Left cardiac atrium (tissue), 4 donors: ENCODE data around the gene SIRT7. TPM values are rescaled to one million over a fixed set of nuclear protein-coding genes. Genes with fewer than 3 reads are reported as not detected.
"Not testable (repeated sequence)": the region's sequence is repeated elsewhere in the genome, so short reads cannot be mapped to it uniquely, and the experiment has no call there.

Experiments used
- ATAC-seq, 2 donors: fragments of 200-7000 bp; cut with Tn5 transposase; one replicate each; pipeline ENCODE4 v1.9.1; 2020; ENCODE audit warnings: mild to moderate bottlenecking in 2 of 2, moderate library complexity in 2 of 2
- DNase-seq: peaks from one replicate; pipeline ENCODE4 v3.0.0-alpha.2; 2020
- intact Hi-C, 2 donors: fragments of 100-400 bp; cut with DNase I; formaldehyde crosslinking; loops; one replicate each; pipeline versions ENCODE4 v1.14.1 to v1.15.1; 2022 to 2023
- total RNA-seq, 2 donors: library from RNA; stranded (reverse); fragmentation: NEBNext Ultra II Directional; extraction: Animal tissue kit (Norgen Biotek cat#: 25700); gene quantifications; one replicate each; pipeline ENCODE4 v1.2.1, GENCODE V29; 2021
- donor health status: DM: no; HTN: yes; CAD: no.
- donor health status: DM: no; HTN: yes; CAD: no; lungs with severe emphysema.
- donor health status: DM: yes; HTN: yes; CAD: no.
- donor health status: Dilated cardiomyopathy.

Gene SIRT7
- total RNA-seq, 2 donors from 2014 or later: 8.9 to 9.2 TPM

DNA sequence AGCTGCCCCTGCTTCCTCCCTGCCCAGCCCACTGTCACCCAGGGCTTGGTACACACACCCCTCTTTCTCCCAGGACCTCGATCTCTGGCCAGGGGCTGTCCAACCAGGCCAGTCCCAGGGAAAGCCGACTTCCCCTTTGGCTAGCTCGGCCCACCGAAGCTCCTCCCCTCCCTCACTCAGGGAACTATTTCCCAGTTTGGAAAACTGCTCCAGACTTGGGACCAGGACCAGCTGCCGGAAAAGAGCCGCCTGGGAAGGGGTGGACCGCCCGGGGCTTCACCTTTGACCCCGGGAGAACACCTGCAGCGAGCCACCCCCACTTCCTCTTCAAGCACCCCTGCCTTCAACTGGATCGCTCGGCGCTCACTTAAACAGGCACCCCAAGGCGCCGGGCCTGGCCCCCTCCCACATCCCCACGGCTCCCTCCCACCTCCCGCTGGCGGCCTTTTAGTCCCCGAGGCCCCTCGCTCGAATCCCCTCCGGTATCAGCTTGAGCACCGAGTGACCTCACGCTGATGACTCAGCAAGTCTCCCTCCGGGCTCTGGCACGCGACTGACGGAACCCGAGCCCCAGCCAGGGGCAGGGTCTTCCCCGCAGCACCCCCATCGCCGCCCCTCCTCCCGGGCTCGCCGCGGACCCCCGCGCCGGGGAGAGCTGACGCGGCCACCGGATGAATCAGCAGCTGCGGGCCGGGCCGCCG lies 8.6 kb upstream of the SIRT7 start:
- DNase-seq (peak; percentile 87), ATAC-seq (peak; percentile 51 to 58)
- intact Hi-C loops: no loop called here

DNA sequence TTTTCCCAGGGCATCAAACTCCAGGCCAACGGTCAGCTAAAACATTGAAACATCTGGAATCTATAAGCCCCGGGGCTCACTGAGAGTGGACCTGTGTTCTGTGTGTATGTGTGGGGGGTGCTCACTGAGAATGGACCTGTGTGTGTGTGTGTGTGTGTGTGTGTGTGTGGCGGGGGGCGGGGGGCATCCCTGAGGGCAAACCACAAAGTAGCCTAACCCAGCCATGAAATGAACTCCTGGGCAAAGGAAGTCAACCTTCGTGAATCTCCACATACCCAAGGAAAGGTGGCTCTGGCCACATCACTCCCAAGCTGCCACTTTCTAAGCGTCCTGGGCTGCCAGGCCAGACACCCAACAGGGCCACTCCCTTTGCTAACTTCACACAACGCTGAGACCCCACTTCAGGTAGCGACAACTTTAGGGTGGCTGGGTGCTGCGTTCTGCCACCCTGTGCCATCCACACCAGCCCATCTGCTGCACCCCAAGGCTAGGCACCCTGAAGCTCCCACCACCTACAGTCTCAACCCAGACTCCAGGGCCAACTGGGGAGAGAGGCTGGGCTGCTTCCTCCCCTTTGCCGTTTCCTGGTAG lies 8.0 kb upstream of the SIRT7 start:
- intact Hi-C loops: no loop called here
- no peak for ATAC-seq

DNA sequence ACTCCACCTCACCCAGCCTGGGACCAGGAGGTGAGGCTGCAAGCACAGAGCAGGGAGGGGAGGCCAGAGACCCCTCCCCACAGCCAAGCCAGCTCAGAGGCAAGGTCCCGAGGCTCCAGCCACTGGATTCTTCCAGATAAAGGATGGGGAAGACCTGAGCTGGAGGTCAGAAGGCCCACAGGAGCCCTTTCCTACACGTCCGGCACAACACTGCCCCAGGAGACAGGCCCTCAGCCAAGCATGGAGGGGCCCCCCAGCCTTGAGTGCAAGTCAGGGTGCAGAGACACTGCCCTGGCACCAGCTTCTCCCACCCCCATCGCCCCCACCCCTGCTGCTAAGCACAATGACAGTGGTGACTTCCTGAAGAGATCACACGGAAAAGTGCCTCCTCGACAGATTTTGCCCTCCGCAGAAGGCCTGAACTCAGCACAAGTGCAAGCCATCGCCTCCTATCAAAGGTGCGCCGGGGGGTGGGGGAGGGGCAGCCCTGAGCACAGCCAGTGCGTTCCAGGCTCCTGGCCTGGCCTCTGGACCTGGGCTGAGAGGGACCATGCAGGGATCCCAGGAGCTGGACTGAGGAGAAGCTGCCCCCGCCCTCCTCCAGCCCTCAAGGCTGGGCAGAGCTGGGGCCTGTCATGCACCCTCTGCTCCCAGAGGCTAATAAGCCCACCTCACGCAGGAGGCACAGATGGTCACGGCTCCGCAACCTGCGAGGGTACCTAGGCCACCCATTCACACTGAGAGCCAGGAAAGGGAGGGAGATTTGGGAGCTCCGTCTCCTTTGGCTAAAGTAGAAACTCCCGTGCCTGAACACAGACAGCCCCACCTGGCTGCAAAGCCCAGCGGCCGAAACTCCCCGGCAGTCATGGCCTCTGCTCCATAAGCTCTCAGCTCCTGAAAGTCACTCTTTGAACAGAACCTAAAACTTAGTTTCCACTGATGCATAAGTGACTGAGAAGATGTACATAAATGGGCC lies 6.9 kb upstream of the SIRT7 start:
- ATAC-seq (no peak), DNase-seq (no peak)
- intact Hi-C loops: no loop called here

More for the DNA sequence above, 8.0 kb upstream of the SIRT7 start:
- no peak for DNase-seq

DNA sequence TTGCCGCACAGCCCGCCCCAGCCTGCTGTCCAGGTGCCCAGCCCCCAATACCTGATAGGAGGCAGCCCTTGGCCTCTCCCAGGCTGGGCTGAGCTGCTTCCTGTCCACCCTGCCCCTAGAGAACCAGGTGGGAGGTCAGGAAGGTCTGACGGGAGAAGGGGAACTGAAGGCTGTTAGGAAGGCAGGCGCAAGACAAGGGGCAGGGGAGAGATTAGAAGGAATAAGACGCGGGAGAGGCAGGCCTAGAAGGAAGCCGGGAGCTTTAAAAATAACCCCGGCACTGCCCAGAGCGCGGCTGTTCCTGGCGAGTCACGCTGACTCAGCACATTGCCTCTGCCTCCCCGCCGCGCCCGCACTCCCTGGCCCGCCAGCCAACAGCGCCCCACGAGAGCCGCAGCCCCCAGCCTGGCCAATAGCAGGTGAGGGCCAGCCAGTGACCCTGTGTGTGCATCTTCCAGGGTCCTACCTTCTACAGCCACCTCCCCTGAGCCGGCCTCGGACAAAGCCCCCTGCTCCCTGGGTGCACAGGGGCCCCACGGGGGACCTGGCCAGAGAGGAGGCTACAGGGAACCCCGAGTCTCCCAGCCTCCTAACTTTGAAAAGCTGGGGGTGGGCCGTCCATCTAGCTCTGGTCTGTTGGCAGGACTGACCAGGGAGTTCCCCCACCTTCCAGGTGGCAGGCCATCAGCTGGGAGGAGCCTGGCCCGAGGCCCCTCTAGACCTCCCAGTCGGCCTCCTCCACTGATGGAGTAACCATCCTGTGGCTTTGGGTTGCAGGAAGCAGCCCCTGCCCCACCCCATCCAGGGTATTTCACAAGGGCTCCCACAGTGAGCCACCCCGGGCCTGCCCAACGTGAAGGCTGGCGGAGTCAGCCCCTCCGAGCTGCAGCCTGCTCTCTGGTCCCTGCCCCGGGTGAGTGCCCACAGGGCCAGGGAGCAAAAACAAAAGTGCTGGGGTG lies 5.6 kb upstream of the SIRT7 start:
- DNase-seq: peak; percentile 80
- intact Hi-C loops: no loop called here

DNA sequence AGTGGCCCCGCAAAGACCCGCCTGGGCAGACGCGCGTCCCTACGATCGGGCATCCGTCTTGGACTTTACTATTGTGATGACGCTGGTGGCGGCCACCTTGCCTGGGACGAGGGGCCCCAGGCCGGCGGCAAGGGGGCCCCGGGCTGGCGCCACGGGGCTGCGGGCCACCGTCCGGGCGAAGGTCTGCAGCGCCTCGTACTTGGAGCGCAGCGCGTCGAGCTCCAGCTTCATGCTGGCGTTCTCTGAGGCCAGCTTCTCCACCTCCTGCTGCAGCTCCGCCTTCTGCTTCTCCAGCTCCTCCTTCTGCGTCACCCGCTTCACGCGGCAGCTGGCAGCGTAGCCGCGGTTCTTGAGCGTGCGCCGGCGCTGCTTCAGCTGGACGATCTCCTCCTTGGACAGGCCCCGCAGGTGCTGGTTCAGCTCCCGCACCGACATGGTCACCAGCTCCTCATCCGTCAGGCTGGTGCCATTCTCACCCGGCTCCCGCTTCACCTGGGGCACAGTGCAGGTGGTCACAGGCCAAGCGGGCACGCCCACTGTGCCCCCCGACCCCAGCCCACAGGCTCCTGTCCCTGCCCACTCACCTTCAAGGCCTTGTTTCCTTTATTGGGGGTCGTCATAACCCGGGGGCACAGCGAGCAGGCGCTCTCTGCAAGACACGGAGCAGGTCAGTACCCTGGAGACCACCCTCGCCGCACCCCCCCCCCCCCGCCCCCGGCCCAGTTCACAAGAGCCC lies 4.8 kb upstream of the SIRT7 start:
- intact Hi-C loops: no loop called here
- DNase-seq (no peak), ATAC-seq (no peak)

More for the DNA sequence above, 5.6 kb upstream of the SIRT7 start:
- ATAC-seq: peak; percentile 19 to 52

DNA sequence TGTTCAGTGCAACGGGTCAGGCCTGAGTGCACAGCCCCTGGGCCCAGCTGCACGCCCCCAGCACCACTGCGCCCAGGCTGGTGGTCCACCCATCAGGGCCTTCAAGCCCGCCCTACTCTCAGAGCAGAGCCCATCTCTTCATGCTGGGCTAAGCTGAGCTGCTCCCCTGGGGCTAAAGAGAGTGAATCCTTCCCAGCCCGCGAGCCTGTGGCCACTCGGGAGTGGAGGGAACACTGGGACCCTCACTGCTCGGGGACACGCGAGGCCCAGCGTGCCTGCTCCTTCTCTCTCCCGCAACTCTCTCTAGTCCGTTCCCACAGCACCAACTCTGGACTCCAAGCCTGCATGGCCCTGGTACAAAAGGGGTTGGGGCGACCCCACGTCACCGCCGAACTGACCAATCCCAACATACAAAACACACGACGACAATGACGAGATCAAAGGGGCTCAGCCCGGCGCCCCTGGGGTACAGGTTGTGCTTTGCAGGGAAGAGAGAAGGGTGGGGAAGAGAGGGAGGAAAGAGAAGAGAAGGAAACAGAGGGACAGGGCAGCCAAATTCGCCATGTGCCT lies 4.1 kb upstream of the SIRT7 start:
- intact Hi-C loops: no loop called here
- DNase-seq: no peak

DNA sequence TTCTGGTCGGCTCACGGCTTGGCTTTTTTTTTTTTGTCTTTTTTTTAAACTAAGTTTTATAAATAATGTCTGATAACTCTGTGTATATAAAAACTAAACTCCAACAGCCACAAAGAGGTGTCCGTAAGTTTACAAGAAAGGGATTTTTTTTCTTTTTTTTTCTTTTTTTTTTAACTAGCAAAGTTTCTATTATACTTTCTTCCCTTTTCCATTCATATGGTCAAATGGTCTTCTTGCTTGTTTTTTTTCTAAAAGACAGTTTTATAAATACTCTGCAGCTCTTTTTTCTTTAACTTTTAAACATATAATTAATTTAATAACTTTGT lies 3.5 kb upstream of the SIRT7 start:
- intact Hi-C loops: no loop called here
- no peak for ATAC-seq

More for the DNA sequence above, 4.1 kb upstream of the SIRT7 start:
- ATAC-seq: no peak

DNA sequence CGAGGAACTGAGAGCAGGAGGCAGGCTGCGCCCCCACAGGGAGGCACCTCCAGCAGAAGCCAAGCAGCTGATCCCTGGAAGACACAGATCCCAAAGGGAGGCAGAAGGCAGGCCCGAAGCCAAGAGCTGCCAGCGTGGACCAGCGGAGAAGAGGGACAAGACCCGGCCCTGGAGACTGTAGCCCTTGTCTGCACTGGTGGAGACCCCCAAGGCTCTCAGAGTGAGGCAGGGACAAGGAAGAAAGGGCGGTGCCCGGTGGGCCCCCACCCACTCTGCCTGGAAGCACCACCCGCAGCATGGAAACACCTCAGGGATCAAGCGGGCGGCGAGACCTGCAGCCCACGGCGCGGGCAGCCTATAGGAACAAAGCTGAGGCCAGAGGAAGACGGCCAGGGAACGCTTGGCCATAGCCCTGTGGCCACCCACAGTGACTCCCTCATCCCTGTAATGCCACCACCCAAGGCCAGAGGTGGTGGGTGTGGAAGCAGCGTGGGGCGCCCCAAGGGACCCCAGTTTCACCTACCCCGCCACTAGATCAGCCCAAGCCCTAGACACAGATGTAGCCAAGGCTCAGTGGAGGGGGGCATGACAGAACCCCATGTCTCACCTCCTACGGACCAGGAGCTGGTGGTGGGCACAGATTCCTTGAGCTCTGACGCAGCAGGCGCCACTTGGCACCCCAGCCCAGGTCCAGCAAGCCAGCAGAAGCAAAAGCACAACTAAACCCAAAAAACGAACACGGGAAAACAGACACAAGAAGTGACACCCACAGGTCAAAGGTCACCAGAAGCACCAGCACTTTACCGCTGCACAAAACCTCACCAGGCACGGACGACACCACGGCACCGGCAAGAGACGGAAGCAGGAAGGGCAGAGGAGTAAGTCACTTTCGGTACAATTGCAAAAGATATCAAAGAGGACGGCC lies 2.9 kb upstream of the SIRT7 start:
- intact Hi-C loops: no loop called here
- DNase-seq: no peak
- no peak for ATAC-seq

More for the DNA sequence above, 3.5 kb upstream of the SIRT7 start:
- DNase-seq: no peak

DNA sequence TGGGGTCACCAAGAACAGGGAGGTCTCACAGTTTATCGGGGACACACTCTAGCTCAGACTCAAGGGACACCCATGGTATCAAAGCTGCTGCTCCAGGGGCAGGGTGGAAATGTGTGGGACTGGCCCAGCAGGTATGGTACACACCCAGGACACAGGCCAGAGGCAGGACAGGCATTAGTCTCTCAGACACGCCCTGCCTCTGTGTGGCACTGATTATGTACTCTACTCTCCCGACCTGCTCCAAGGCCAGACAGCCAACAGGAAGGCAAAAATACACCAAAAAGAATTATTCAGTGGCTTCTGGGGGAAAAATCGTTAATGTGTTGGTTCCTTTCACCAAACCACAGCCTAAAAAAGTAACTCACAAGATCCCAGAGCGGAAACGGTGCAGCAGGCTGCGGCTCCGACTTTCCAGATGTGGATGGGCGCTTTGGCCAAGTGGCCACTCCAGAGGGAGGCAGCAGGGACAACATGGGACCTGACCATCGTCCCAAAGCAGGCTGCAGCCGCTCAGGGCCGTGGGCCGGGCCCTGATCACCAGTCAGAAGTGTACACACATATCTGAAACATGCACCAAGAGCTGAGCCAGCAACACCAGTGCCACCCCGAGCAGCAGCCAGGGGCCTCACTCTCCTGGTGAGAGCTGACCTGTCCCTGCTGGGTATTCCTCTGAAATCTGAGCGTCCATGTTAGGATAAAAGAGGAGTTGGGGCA lies 1.0 kb upstream of the SIRT7 start:
- intact Hi-C loops: no loop called here
- DNase-seq (no peak), ATAC-seq (no peak)

DNA sequence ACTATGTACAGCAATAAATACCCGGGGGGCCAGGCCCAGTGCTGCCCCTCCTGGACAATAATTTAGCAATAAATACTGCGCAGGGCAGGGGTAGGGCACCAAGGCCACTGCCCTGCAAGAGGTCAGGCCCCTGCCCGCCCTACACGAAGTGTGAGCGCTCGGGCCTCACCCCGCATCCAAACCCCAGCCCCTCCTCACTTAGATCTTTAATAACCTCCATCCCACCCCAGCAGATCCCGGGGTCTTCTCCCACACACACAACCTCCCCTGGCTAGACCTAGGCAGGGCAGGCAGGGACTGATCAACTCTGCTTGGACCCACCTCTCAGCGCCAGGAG lies 325 bp upstream of the SIRT7 start:
- ATAC-seq: peak; percentile 6 to 7

DNA sequence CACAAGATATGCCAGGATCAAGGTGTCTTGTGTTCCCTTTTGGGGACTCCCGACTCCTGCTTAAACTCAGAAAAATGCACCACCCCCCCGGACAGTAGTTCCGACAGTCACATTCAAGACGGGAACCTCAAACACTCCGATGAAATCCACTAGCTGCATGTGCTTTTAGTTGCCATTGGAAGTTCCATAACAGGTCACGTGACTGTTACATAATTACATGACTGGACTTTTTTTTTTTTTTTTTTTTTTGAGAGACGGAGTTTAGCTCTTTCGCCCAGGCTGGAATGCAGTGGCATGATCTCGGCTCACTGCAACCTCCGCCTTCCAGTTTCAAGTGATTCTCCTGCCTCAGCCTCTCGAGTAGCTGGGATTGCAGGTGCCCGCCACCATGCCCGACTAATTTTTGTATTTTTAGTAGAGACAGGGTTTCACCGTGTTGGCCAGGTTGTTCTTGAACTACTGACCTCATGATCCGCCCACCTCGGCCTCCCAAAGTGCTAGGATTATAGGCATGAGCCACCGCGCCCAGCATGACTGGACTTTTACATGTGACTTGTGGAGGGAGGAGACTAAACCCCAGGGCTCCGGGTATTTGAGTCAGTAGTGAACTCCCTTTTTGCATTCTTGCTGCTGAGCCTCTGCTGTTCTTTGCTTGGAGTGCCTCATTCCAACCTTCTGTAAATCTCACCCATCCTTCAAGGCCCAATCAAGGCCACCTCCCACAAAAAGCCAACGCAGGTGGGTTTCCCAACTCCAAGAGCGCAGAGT lies 1.6 kb downstream of the SIRT7 start:
- intact Hi-C loops: no loop called here
- DNase-seq: no peak
- ATAC-seq: no peak

More for the DNA sequence above, 325 bp upstream of the SIRT7 start:
- DNase-seq, intact Hi-C loops: not testable (repeated sequence)

DNA sequence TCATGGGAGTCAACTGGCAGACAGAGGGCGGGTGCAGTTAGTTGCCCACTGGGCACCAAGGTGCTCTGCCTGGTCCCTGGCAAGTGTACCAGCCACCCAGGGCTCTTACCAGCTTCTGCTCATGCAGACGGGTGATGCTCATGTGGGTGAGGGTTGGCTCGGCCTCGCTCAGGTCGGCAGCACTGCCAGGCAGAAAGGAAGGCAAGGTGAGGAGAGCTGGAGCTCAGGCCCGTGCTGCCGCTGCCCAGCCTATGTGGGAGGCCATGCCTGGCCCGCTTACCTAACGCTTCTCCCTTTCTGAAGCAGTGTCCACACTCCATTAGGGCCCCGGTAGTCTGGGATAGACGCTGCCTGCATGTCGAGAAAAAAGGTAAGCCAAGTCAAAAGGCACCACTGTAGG lies 2.6 kb downstream of the SIRT7 start:
- intact Hi-C loops: no loop called here
- ATAC-seq (no peak), DNase-seq (no peak)

DNA sequence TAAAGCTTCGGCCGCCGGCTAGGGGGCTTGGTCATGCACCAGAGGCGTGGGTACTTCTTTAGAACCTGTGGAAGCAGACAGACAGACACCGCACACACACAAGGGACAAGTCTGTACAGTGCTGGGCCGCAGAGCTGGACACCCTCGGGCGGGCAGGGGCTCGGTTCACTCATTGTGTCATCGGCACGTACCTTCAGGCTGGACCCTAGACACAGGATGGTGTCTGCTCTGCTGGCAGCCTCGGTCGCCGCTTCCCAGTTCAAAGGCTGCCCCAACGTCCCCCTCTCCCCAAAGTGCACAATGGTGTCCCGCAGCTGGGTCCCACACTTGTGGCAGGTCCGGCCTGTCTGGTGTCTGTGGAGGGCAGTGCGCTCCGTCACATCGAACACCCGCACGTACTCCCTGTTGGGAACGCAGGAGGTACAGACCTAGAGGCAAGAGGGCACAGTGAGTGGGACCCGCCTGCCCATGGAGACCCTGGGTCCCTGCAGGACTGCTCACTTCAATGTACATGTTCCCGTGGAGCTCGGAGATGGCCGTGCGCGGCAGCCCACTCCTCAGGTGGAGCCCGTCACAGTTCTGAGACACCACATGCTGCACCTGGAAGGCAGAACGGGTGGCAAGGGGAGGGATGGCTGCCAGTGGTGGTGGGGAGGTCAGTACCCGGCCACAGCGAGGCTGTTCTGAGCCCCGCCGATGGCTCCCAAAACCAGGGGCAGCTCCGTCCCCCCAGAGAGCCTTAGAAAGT lies 3.7 kb downstream of the SIRT7 start:
- DNase-seq (no peak), ATAC-seq (no peak)
- intact Hi-C loops: no loop called here

DNA sequence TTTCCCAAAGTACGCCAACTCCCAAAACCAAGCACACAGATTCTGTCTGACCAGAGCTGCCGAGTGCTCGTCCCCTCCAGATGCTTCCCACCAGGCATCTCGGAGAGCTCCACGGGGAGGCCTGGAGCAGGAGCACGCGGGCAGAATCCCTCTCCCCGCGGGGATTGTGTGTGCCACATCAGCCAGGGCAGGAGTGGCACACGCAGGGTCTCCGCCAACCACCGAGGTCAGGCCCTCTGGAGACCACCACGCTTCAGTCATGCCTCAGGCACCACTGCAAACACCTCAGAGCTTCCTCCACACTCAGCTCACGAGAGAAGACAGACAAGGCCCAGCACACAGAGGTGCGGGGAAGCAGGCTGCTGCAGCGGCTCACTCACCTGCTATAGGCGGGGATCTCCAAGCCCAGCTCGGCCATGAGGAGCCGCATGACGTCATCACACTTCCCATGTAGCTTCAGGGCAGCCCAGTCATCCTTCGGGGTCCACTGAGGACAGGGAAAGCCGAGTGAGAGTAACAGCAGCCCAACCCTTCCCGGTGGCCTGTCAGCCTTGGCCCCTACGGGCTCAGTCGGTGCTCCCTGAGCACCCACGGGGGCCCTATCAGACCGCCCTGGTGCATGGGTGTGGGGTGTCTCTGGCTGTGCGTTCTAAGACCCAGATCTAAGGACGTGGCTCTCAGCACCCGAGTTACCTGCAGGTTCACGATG lies 4.4 kb downstream of the SIRT7 start:
- DNase-seq (no peak), ATAC-seq (no peak)
- intact Hi-C loops: no loop called here
